Measurements from ENCODE around the gene RHEB.

GRCh38 chr7:151433721-151434400, 85.8 kb downstream of the RHEB start:
- no peak for TF ChIP-seq EZH2 (IDR thresholded peaks at IDR 0.05)
- TF ChIP-seq CTCF (IDR thresholded peaks at IDR 0.05): no peak
- no peak for TF ChIP-seq EZH2phosphoT487 (IDR thresholded peaks at IDR 0.05)
